Measurements from ENCODE around the gene NR2C1.

- TF ChIP-seq, protein P1, sequence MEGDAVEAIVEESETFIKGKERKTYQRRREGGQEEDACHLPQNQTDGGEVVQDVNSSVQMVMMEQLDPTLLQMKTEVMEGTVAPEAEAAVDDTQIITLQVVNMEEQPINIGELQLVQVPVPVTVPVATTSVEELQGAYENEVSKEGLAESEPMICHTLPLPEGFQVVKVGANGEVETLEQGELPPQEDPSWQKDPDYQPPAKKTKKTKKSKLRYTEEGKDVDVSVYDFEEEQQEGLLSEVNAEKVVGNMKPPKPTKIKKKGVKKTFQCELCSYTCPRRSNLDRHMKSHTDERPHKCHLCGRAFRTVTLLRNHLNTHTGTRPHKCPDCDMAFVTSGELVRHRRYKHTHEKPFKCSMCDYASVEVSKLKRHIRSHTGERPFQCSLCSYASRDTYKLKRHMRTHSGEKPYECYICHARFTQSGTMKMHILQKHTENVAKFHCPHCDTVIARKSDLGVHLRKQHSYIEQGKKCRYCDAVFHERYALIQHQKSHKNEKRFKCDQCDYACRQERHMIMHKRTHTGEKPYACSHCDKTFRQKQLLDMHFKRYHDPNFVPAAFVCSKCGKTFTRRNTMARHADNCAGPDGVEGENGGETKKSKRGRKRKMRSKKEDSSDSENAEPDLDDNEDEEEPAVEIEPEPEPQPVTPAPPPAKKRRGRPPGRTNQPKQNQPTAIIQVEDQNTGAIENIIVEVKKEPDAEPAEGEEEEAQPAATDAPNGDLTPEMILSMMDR (IDR thresholded peaks at IDR 0.05): no peak
- no peak for TF ChIP-seq EZH2phosphoT487 (IDR thresholded peaks at IDR 0.05)
- TF ChIP-seq EZH2 (IDR thresholded peaks at IDR 0.05): no peak
Measured at GRCh38 chr12:94970560-94970959, 102.9 kb downstream of the NR2C1 start.

Measured in neural progenitor cell (in vitro differentiated cells).